ENCODE data around the gene MED22.
A peak's percentile ranks its signal among the peaks of the same experiment; 100 is the strongest.

MED22 gene

GRCh38 chr9:133366435-133366834 is 18.5 kb upstream of the MED22 start:
- H3K27me3 ChIP-seq (replicated peaks; ENCODE audit: control insufficient read depth, insufficient read depth, low read length), result no peaks in the 10 kb centered on the region
- peaks cover 48% of the 10 kb centered on the region for H3K4me1 ChIP-seq (ENCODE audit: control insufficient read depth, insufficient read depth, low read length)
- H3K4me3 ChIP-seq (ENCODE audit: low read length), result no peak overlapping the region
- no peaks in the 10 kb centered on the region for H3K9me3 ChIP-seq (ENCODE audit: control insufficient read depth, low read length)
- no peak overlapping the region for H3K9ac ChIP-seq (ENCODE audit: low read length)
- no peak for DNase-seq (ENCODE audit: low read depth)
- peaks cover 75% of the 10 kb centered on the region for H3K36me3 ChIP-seq (ENCODE audit: control insufficient read depth, insufficient read depth, low read length, severe bottlenecking)

DNA sequence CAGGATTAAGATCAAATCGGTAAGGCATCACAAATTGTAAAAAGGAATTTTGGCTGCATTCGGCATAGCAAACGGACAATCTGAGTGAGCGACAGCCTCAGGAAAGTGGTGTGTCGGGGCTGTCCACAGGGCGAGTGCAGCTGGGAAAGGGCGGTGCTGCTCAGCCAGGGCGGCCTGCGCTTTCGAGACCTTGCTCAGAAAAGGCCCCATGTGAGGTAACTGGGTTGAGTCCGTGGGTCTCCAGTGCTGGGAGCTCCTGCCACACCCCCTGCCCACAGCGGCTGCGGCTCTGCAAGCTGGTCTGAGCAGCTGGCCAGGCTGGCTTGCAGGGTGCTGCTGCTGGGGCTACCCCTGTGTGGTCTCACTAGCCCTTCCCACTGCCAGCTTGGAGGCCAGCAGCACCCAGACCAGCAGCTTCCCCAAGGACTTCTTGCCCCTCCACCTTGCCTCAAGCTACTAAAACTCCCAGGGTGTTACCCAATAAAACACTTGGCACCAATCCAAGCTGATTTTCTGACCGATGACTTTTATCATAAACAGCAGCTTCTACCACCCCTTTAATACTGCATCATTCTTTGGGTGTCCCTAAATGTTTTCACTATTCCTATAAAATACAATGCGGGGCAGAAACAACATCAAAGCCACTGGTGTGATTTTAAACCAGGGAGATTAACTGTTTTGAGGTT is 14.6 kb upstream of the MED22 start:
- no peak overlapping the region for H3K9ac ChIP-seq (ENCODE audit: low read length)
- peaks cover 23% of the 10 kb centered on the region for H3K4me1 ChIP-seq (ENCODE audit: control insufficient read depth, insufficient read depth, low read length)
- no peaks in the 10 kb centered on the region for H3K27me3 ChIP-seq (replicated peaks; ENCODE audit: control insufficient read depth, insufficient read depth, low read length)
- no peak for DNase-seq (ENCODE audit: low read depth)
- H3K9me3 ChIP-seq (ENCODE audit: control insufficient read depth, low read length), result no peaks in the 10 kb centered on the region
- peaks cover 76% of the 10 kb centered on the region for H3K36me3 ChIP-seq (ENCODE audit: control insufficient read depth, insufficient read depth, low read length, severe bottlenecking)
- H3K4me3 ChIP-seq (ENCODE audit: low read length), result no peak overlapping the region

GRCh38 chr9:133361507-133362092 is 13.7 kb upstream of the MED22 start:
- no peaks in the 10 kb centered on the region for H3K9me3 ChIP-seq (ENCODE audit: control insufficient read depth, low read length)
- H3K4me1 ChIP-seq (ENCODE audit: control insufficient read depth, insufficient read depth, low read length), result peaks cover 27% of the 10 kb centered on the region
- no peak for DNase-seq (ENCODE audit: low read depth)
- no peaks in the 10 kb centered on the region for H3K27me3 ChIP-seq (replicated peaks; ENCODE audit: control insufficient read depth, insufficient read depth, low read length)
- no peak overlapping the region for H3K9ac ChIP-seq (ENCODE audit: low read length)
- H3K36me3 ChIP-seq (ENCODE audit: control insufficient read depth, insufficient read depth, low read length, severe bottlenecking), result peaks cover 67% of the 10 kb centered on the region
- H3K4me3 ChIP-seq (ENCODE audit: low read length), result no peak overlapping the region

DNA sequence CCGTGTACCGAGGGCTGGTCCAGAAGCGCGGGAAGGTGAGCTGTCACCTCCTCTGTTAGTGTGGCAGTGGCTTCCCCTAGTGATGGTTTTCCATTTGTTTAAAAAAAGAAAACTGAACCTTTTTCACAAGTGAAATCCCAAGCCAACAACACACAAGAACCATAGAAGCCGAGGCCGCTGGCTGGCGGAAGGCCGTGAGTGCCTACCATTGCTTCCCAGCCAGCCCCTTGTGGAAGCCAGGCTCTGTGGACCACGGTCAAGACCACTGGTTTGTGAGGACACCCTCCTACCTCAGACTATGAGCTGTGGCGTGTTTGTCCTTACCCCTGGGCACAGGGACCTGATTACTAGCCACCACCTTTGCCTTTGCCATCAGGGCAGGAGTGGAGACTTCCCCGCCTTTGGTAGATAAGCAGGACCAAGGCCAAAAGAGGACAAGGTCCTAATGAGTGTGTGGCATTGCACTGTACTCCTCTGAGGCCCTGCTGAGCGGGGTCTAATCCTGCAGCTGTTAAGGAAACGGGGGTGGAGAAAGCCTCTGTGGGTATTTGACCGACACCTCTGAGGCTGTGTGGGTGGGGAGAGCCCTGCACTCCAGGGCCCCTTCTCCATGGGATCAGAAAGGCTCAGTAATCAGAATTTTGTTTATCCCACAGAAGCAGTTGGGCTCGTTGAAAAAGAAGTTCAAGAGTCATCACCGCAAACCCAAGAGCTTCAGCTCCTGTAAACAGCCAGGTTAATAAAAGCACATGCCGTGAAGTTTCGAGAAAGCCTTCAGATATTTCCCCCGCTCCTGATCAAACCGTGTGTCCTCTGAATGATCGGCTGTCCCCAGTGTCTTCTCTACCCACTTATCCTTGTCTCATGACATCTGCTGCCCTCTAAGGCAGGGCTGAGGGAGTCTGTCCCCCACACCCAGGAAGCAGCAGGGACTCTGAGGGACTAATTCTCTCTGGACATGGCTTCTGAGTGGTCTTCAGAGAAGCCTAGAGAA is 12.8 kb upstream of the MED22 start:
- no peaks in the 10 kb centered on the region for H3K27me3 ChIP-seq (replicated peaks; ENCODE audit: control insufficient read depth, insufficient read depth, low read length)
- no peaks in the 10 kb centered on the region for H3K9me3 ChIP-seq (ENCODE audit: control insufficient read depth, low read length)
- no peak for DNase-seq (ENCODE audit: low read depth)
- peak overlapping the region; percentile 30 for H3K9ac ChIP-seq (ENCODE audit: low read length)
- no peak overlapping the region for H3K4me3 ChIP-seq (ENCODE audit: low read length)
- peaks cover 58% of the 10 kb centered on the region for H3K36me3 ChIP-seq (ENCODE audit: control insufficient read depth, insufficient read depth, low read length, severe bottlenecking)
- peaks cover 27% of the 10 kb centered on the region for H3K4me1 ChIP-seq (ENCODE audit: control insufficient read depth, insufficient read depth, low read length)

DNA sequence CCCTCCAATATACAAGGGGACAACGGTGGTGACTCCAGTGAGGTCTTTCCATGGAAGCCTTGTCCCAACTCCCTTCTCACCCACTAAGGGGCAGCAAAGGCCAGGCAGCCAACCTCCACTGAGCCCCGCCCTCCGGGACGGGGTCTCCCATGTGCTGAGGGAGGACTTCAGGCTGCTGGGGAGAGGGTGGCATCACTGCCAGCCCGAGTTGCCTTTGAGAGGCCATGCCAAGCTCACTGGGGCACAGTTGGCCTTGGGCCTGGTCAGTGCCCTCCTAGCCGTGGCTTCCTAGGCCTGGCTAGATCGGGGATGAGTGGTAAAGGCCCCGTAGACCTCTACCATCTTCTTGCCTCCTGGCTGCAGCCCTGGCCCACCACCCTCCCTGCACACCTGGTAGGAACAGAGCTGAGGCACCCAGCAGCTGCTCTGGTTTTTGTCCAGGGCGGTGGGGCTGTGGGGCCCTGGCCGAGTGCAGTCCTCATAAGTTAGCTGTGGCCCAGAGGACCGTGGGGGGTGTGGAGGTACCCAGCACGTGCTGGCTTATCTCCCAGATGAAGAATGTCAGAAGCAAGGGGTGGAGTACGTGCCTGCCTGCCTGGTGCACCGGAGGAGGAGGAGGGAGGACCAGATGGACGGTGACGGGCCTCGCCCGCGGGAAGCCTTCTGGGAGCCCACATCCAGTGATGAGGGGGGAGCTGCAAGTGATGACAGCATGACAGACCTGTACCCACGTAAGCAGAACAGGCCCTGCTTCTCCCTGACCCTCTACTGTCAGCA is 11.7 kb upstream of the MED22 start:
- H3K9ac ChIP-seq (ENCODE audit: low read length), result peak overlapping the region; percentile 41
- no peaks in the 10 kb centered on the region for H3K9me3 ChIP-seq (ENCODE audit: control insufficient read depth, low read length)
- no peaks in the 10 kb centered on the region for H3K27me3 ChIP-seq (replicated peaks; ENCODE audit: control insufficient read depth, insufficient read depth, low read length)
- H3K36me3 ChIP-seq (ENCODE audit: control insufficient read depth, insufficient read depth, low read length, severe bottlenecking), result peaks cover 48% of the 10 kb centered on the region
- DNase-seq (ENCODE audit: low read depth), result no peak
- no peak overlapping the region for H3K4me3 ChIP-seq (ENCODE audit: low read length)
- peaks cover 37% of the 10 kb centered on the region for H3K4me1 ChIP-seq (ENCODE audit: control insufficient read depth, insufficient read depth, low read length)

DNA sequence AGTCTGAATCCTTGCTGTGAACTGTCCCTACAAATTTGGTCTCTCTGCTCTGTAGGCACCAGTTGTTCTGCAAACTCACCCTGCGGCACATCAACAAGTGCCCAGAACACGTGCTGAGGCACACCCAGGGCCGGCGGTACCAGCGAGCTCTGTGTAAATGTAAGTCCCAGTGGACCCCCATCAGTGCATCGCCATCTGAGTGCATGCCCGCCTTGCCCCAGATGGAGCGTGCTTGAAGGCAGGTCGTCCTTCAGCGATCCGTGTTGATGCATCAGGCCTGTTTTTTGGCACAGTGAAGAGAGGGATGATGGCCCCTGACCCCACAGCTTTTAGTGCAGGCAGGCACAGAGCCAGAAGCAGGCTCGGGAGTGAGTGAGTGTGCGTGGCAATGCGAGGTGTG is 9.7 kb upstream of the MED22 start:
- no peaks in the 10 kb centered on the region for H3K9me3 ChIP-seq (ENCODE audit: control insufficient read depth, low read length)
- H3K9ac ChIP-seq (ENCODE audit: low read length), result peak overlapping the region; percentile 83
- no peak for DNase-seq (ENCODE audit: low read depth)
- peaks cover 39% of the 10 kb centered on the region for H3K4me1 ChIP-seq (ENCODE audit: control insufficient read depth, insufficient read depth, low read length)
- no peaks in the 10 kb centered on the region for H3K27me3 ChIP-seq (replicated peaks; ENCODE audit: control insufficient read depth, insufficient read depth, low read length)
- peak overlapping the region; percentile 82 for H3K4me3 ChIP-seq (ENCODE audit: low read length)
- H3K36me3 ChIP-seq (ENCODE audit: control insufficient read depth, insufficient read depth, low read length, severe bottlenecking), result peaks cover 47% of the 10 kb centered on the region

DNA sequence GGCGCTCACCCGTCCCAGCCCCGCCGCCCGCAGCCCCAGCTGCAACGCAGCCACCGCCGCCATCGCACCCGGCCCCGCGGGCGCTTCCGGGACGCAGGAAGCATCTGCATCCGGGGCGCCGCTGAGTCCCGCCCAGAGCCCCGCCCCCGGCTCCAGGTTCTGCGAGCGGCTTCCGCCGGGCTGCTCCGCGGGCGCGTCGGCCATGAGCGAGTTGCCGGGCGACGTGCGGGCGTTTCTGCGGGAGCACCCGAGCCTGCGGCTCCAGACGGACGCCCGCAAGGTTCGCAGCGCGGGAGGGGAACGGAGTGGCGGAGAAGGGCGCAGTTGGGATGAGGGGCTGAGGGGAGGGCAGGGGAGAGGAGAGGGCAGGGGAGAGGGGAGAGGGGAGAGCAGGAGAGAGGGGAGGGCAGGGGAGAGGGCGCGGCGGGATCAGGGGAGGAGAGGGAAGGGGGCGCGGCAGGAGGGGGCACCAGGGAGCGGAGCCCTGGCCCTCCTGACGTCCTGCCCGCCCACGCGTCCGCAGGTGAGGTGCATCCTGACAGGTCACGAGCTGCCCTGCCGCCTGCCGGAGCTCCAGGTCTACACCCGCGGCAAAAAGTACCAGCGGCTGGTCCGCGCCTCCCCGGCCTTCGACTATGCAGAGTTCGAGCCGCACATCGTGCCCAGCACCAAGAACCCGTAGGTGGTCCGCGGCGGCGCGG is 8.6 kb upstream of the MED22 start, which contains the start of the genes SURF1 and SURF2:
Gene SURF1 (minus strand): TSS at position 97 of the 701 bp plus-strand sequence. CDS start 34 bp downstream, at position 63.
Gene SURF2 (plus strand): TSS at position 160 of the 701 bp plus-strand sequence. CDS start 43 bp downstream, at position 203.
- no peaks in the 10 kb centered on the region for H3K9me3 ChIP-seq (ENCODE audit: control insufficient read depth, low read length)
- peaks cover 44% of the 10 kb centered on the region for H3K4me1 ChIP-seq (ENCODE audit: control insufficient read depth, insufficient read depth, low read length)
- DNase-seq (ENCODE audit: low read depth), result peak; percentile 96
- H3K27me3 ChIP-seq (replicated peaks; ENCODE audit: control insufficient read depth, insufficient read depth, low read length), result no peaks in the 10 kb centered on the region
- H3K4me3 ChIP-seq (ENCODE audit: low read length), result peak within 1 kb of the TSS; percentile 95
- peaks cover 47% of the 10 kb centered on the region for H3K36me3 ChIP-seq (ENCODE audit: control insufficient read depth, insufficient read depth, low read length, severe bottlenecking)
- H3K9ac ChIP-seq (ENCODE audit: low read length), result peak within 1 kb of the TSS; percentile 91

DNA sequence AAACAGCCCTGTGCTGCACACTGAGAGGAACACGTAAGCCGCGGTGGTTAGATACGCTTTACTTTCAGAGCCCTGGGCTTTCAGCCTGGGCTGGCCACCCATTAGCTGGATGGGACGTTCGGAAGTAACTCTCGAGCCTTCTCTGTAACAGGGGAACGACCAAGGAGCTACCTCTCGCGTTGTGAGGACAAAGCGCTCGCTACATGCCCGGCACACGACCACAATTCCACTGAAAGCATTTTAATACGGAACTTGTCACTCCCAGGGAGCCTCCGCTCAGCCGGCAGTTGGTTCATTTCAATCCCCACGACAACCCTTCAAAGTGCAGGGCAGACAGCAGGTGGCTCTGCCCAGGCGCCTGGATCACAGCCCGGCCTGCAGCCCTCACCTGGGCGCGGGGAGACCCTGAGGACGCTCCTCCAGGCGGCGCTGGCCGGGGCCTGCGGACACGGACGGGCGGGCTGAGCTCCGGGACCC is 8.0 kb upstream of the MED22 start:
- Histone ChIP-seq H3K4me3 (ENCODE audit: low read length) (peak overlapping the region; percentile 95), H3K4me1 (ENCODE audit: control insufficient read depth, insufficient read depth, low read length) (peaks cover 44% of the 10 kb centered on the region), H3K9me3 (ENCODE audit: control insufficient read depth, low read length) (no peaks in the 10 kb centered on the region), H3K9ac (ENCODE audit: low read length) (peak overlapping the region; percentile 91), H3K27me3 (replicated peaks; ENCODE audit: control insufficient read depth, insufficient read depth, low read length) (no peaks in the 10 kb centered on the region), H3K36me3 (ENCODE audit: control insufficient read depth, insufficient read depth, low read length, severe bottlenecking) (peaks cover 47% of the 10 kb centered on the region)
- DNase-seq (ENCODE audit: low read depth), result peak; percentile 33

DNA sequence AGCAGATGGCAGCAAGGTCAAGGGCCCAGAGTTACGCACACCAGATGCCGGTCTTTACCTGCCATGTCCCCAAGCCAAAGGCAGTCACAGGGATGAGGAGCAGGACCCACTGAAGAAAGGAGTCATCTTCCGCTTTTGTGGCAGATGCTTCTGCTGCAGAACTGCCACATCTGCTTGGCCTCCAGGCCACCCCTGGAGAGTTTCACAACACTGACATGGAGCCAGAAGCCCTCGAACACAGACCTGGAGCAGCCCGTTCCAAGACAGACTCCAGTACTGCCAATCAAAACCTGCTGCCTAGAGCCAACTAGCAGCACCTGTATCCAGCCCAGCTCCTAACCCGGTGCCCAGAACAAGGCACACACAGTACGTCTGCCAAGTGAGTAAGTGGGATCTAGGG is 6.8 kb upstream of the MED22 start:
- H3K9ac ChIP-seq (ENCODE audit: low read length), result peak overlapping the region; percentile 91
- H3K9me3 ChIP-seq (ENCODE audit: control insufficient read depth, low read length), result no peaks in the 10 kb centered on the region
- H3K4me1 ChIP-seq (ENCODE audit: control insufficient read depth, insufficient read depth, low read length), result peaks cover 49% of the 10 kb centered on the region
- no peak for DNase-seq (ENCODE audit: low read depth)
- peaks cover 47% of the 10 kb centered on the region for H3K36me3 ChIP-seq (ENCODE audit: control insufficient read depth, insufficient read depth, low read length, severe bottlenecking)
- H3K27me3 ChIP-seq (replicated peaks; ENCODE audit: control insufficient read depth, insufficient read depth, low read length), result no peaks in the 10 kb centered on the region
- no peak overlapping the region for H3K4me3 ChIP-seq (ENCODE audit: low read length)

GRCh38 chr9:133353548-133353947 is 5.6 kb upstream of the MED22 start:
- DNase-seq (ENCODE audit: low read depth), result no peak
- Histone ChIP-seq H3K36me3 (ENCODE audit: control insufficient read depth, insufficient read depth, low read length, severe bottlenecking) (peaks cover 52% of the 10 kb centered on the region), H3K4me3 (ENCODE audit: low read length) (no peak overlapping the region), H3K9me3 (ENCODE audit: control insufficient read depth, low read length) (no peaks in the 10 kb centered on the region), H3K27me3 (replicated peaks; ENCODE audit: control insufficient read depth, insufficient read depth, low read length) (no peaks in the 10 kb centered on the region), H3K4me1 (ENCODE audit: control insufficient read depth, insufficient read depth, low read length) (peaks cover 49% of the 10 kb centered on the region), H3K9ac (ENCODE audit: low read length) (peak overlapping the region; percentile 38)

Data from adipocyte (in vitro differentiated cells).